Cardiac ventricle fibroblast (primary cell): ENCODE data around the gene CXCL8. TPM values are rescaled to one million over a fixed set of nuclear protein-coding genes. Genes with fewer than 3 reads are reported as not detected.

Experiments
- total RNA-seq: library from RNA; depleted of rRNA; stranded (reverse); fragments of >200 nt; gene quantifications from 2 replicates; pipeline ENCODE4 v1.2.3, GENCODE V29; 2015

The CXCL8 gene
- 9.1 and 11.1 TPM in 2 replicates for total RNA-seq

DNA sequence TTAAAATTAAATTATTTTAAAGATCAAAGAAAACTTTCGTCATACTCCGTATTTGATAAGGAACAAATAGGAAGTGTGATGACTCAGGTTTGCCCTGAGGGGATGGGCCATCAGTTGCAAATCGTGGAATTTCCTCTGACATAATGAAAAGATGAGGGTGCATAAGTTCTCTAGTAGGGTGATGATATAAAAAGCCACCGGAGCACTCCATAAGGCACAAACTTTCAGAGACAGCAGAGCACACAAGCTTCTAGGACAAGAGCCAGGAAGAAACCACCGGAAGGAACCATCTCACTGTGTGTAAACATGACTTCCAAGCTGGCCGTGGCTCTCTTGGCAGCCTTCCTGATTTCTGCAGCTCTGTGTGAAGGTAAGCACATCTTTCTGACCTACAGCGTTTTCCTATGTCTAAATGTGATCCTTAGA is at the start of gene CXCL8:
Gene CXCL8 (plus strand): TSS at position 217 of the 426 bp plus-strand sequence. CDS start 90 bp downstream, at position 307.

Other genes with a start within 250 kb of the CXCL8 start
- gene RASSF6, start 120.1 kb upstream of the CXCL8 start, total RNA-seq = not detected in 2 replicates
- gene CXCL6, start 96.1 kb downstream of the CXCL8 start, total RNA-seq = 68.1 and 87.1 TPM in 2 replicates
- 2.6 TPM in 1 of 2 replicates, not detected in the other for gene PF4V1, start 112.7 kb downstream of the CXCL8 start, total RNA-seq
- gene CXCL1, start 128.8 kb downstream of the CXCL8 start, total RNA-seq = 54.5 and 69.2 TPM in 2 replicates
- 0.81 and 7.2 TPM in 2 replicates for gene PF4, start 241.5 kb downstream of the CXCL8 start, total RNA-seq
- gene PPBP, start 247.6 kb downstream of the CXCL8 start, total RNA-seq = not detected in 2 replicates